ENCODE measurements around the gene COQ6. TPM values are rescaled to one million over a fixed set of nuclear protein-coding genes. Genes with fewer than 3 reads are reported as not detected.
"Not testable (repeated sequence)": the region's sequence is repeated elsewhere in the genome, so short reads cannot be mapped to it uniquely, and the experiment has no call there.

COQ6 gene
- 11.4 and 16.4 TPM in 2 replicates for total RNA-seq (ENCODE audit: low replicate concordance)

- peak within 1 kb of the TSS; percentile 97 for H3K4me3 ChIP-seq (ENCODE audit: low read depth, low read length)
- peak; percentile 4 for TF ChIP-seq CTCF (IDR thresholded peaks at IDR 0.05; ENCODE audit: insufficient read depth, low read length)
- DNase-seq (ENCODE audit: low read depth) = peak; percentile 95
Measured at GRCh38 chr14:73949752-73950734, at the start of gene COQ6, which contains the start of gene FAM161B. TSS of gene COQ6 (plus strand) at chr14:73950302. CDS start at chr14:73950333, 31 bp downstream. TSS of gene FAM161B (minus strand) at chr14:73950094. CDS start at chr14:73950026, 68 bp downstream.

- no peak overlapping the region for H3K4me3 ChIP-seq (ENCODE audit: low read depth, low read length)
- no peak for DNase-seq (ENCODE audit: low read depth)
- TF ChIP-seq CTCF (IDR thresholded peaks at IDR 0.05; ENCODE audit: insufficient read depth, low read length) = no peak
Measured at GRCh38 chr14:73903028-73903427, 47.1 kb upstream of the COQ6 start.

- no peak for TF ChIP-seq CTCF (IDR thresholded peaks at IDR 0.05; ENCODE audit: insufficient read depth, low read length)
- peak; percentile 50 for DNase-seq (ENCODE audit: low read depth)
- no peak overlapping the region for H3K4me3 ChIP-seq (ENCODE audit: low read depth, low read length)
Measured at GRCh38 chr14:73909681-73910080, 40.4 kb upstream of the COQ6 start.

- TF ChIP-seq CTCF (IDR thresholded peaks at IDR 0.05; ENCODE audit: insufficient read depth, low read length) = no peak
- H3K4me3 ChIP-seq (ENCODE audit: low read depth, low read length) = no peak overlapping the region
- peak; percentile 65 for DNase-seq (ENCODE audit: low read depth)
Measured at GRCh38 chr14:73913256-73913655, 36.8 kb upstream of the COQ6 start.

- no peak overlapping the region for H3K4me3 ChIP-seq (ENCODE audit: low read depth, low read length)
- no peak for TF ChIP-seq CTCF (IDR thresholded peaks at IDR 0.05; ENCODE audit: insufficient read depth, low read length)
- no peak for DNase-seq (ENCODE audit: low read depth)
Measured at GRCh38 chr14:73916324-73916723, 33.8 kb upstream of the COQ6 start.

- DNase-seq (ENCODE audit: low read depth); H3K4me3 ChIP-seq (ENCODE audit: low read depth, low read length): not testable (repeated sequence)
Measured at GRCh38 chr14:73919457-73919856, 30.6 kb upstream of the COQ6 start.

GRCh38 chr14:73924337-73924736, 25.8 kb upstream of the COQ6 start:
- H3K4me3 ChIP-seq (ENCODE audit: low read depth, low read length) = no peak overlapping the region
- DNase-seq (ENCODE audit: low read depth) = no peak
- no peak for TF ChIP-seq CTCF (IDR thresholded peaks at IDR 0.05; ENCODE audit: insufficient read depth, low read length)
